ENCODE results near the gene PRKAB2. TPM values are rescaled to one million over a fixed set of nuclear protein-coding genes. Genes with fewer than 3 reads are reported as not detected.

PRKAB2 gene
- total RNA-seq, 1 donor from 2014 or later, result 49.0 TPM

- H3K4me3 ChIP-seq (ENCODE audit: insufficient read depth, low read depth, low read length), result no peak overlapping the region
- no peak overlapping the region for H2AFZ ChIP-seq (ENCODE audit: low read depth, low read length)
- Mint-ChIP-seq H3K4me1 (ENCODE audit: low read depth, unreplicated experiment) (no peaks in the 10 kb centered on the region), H3K9me3 (ENCODE audit: unreplicated experiment) (peaks cover 3% of the 10 kb centered on the region), H3K36me3 (ENCODE audit: low read depth, unreplicated experiment) (peaks cover 2% of the 10 kb centered on the region), H3K27ac (ENCODE audit: unreplicated experiment) (no peak overlapping the region), H3K4me3 (ENCODE audit: unreplicated experiment) (no peak overlapping the region), H3K27me3 (ENCODE audit: low read depth, unreplicated experiment) (peaks cover 12% of the 10 kb centered on the region)
- TF ChIP-seq, protein P1, sequence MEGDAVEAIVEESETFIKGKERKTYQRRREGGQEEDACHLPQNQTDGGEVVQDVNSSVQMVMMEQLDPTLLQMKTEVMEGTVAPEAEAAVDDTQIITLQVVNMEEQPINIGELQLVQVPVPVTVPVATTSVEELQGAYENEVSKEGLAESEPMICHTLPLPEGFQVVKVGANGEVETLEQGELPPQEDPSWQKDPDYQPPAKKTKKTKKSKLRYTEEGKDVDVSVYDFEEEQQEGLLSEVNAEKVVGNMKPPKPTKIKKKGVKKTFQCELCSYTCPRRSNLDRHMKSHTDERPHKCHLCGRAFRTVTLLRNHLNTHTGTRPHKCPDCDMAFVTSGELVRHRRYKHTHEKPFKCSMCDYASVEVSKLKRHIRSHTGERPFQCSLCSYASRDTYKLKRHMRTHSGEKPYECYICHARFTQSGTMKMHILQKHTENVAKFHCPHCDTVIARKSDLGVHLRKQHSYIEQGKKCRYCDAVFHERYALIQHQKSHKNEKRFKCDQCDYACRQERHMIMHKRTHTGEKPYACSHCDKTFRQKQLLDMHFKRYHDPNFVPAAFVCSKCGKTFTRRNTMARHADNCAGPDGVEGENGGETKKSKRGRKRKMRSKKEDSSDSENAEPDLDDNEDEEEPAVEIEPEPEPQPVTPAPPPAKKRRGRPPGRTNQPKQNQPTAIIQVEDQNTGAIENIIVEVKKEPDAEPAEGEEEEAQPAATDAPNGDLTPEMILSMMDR (IDR thresholded peaks at IDR 0.05; ENCODE audit: insufficient read depth, low read depth, low read length), result no peak
- TF ChIP-seq EZH2 (IDR thresholded peaks at IDR 0.05; ENCODE audit: insufficient read depth, low read length), result no peak
- H3K27ac ChIP-seq (ENCODE audit: low read depth, low read length), result no peak overlapping the region
- no peak overlapping the region for H3K4me2 ChIP-seq (ENCODE audit: low read length)
- H3K9me3 ChIP-seq (ENCODE audit: insufficient read depth, low read depth, low read length), result no peaks in the 10 kb centered on the region
- no peaks in the 10 kb centered on the region for H3K36me3 ChIP-seq (ENCODE audit: insufficient read depth, low read length)
- H3K9ac ChIP-seq (ENCODE audit: low read length), result no peak overlapping the region
- no peaks in the 10 kb centered on the region for H3K4me1 ChIP-seq (ENCODE audit: insufficient read depth, low read length)
- DNase-seq (ENCODE audit: low read depth), result no peak
- no peak for FAIRE-seq
- no peaks in the 10 kb centered on the region for H3K27me3 ChIP-seq (ENCODE audit: insufficient read depth, low read length)
- H4K20me1 ChIP-seq (ENCODE audit: insufficient read depth, low read length), result no peaks in the 10 kb centered on the region
- no peaks in the 10 kb centered on the region for H3K79me2 ChIP-seq (ENCODE audit: insufficient read depth, low read length)
These were observed 60.7 kb downstream of the PRKAB2 start for GRCh38 chr1:147111381-147112130.

GRCh38 chr1:147110872-147111271, 61.4 kb downstream of the PRKAB2 start:
- no peaks in the 10 kb centered on the region for H3K27me3 ChIP-seq (ENCODE audit: insufficient read depth, low read length)
- TF ChIP-seq EZH2 (IDR thresholded peaks at IDR 0.05; ENCODE audit: insufficient read depth, low read length), result no peak
- TF ChIP-seq, protein P1 (IDR thresholded peaks at IDR 0.05; ENCODE audit: insufficient read depth, low read depth, low read length), result no peak
- H3K4me1 ChIP-seq (ENCODE audit: insufficient read depth, low read length), result no peaks in the 10 kb centered on the region
- no peak for DNase-seq (ENCODE audit: low read depth)
- H3K4me2 ChIP-seq (ENCODE audit: low read length), result no peak overlapping the region
- H3K27ac ChIP-seq (ENCODE audit: low read depth, low read length), result no peak overlapping the region
- H2AFZ ChIP-seq (ENCODE audit: low read depth, low read length), result no peak overlapping the region
- H3K27ac Mint-ChIP-seq (ENCODE audit: unreplicated experiment), result no peak overlapping the region
- H3K27me3 Mint-ChIP-seq (ENCODE audit: low read depth, unreplicated experiment), result peaks cover 14% of the 10 kb centered on the region
- H3K4me3 Mint-ChIP-seq (ENCODE audit: unreplicated experiment), result no peak overlapping the region
- no peaks in the 10 kb centered on the region for H3K79me2 ChIP-seq (ENCODE audit: insufficient read depth, low read length)
- H3K36me3 ChIP-seq (ENCODE audit: insufficient read depth, low read length), result no peaks in the 10 kb centered on the region
- H3K9me3 Mint-ChIP-seq (ENCODE audit: unreplicated experiment), result peaks cover 3% of the 10 kb centered on the region
- H3K36me3 Mint-ChIP-seq (ENCODE audit: low read depth, unreplicated experiment), result peaks cover 2% of the 10 kb centered on the region
- H3K9ac ChIP-seq (ENCODE audit: low read length), result no peak overlapping the region
- FAIRE-seq, result no peak
- no peak overlapping the region for H3K4me3 ChIP-seq (ENCODE audit: insufficient read depth, low read depth, low read length)
- H3K4me1 Mint-ChIP-seq (ENCODE audit: low read depth, unreplicated experiment), result no peaks in the 10 kb centered on the region
- no peaks in the 10 kb centered on the region for H4K20me1 ChIP-seq (ENCODE audit: insufficient read depth, low read length)
- H3K9me3 ChIP-seq (ENCODE audit: insufficient read depth, low read depth, low read length), result no peaks in the 10 kb centered on the region

DNA sequence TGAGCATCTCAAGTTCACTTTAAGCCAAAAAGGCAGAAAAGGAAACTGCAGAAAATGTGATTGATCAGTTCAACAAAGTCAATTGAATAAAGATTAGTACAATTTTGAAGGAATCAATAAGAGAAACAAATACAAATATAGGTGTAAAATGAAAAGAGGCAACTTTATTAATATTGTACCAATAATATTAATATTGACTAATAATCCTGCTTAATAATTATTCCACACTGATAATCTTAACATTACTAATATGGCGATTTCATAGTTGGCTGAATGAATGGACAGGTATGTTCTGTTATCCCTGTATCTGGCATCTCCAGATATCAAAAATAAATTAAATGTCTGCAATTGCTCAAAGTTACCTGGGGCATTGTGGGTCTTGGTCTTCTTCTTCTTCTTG, 61.8 kb downstream of the PRKAB2 start:
- no peak for FAIRE-seq
- TF ChIP-seq EZH2 (IDR thresholded peaks at IDR 0.05; ENCODE audit: insufficient read depth, low read length), result no peak
- TF ChIP-seq, protein P1 (IDR thresholded peaks at IDR 0.05; ENCODE audit: insufficient read depth, low read depth, low read length), result no peak
- H3K36me3 ChIP-seq (ENCODE audit: insufficient read depth, low read length), result no peaks in the 10 kb centered on the region

More for the DNA sequence above, 61.8 kb downstream of the PRKAB2 start:
- no peak for DNase-seq (ENCODE audit: low read depth)
- no peak overlapping the region for H3K9ac ChIP-seq (ENCODE audit: low read length)
- peaks cover 2% of the 10 kb centered on the region for H3K36me3 Mint-ChIP-seq (ENCODE audit: low read depth, unreplicated experiment)
- no peaks in the 10 kb centered on the region for H4K20me1 ChIP-seq (ENCODE audit: insufficient read depth, low read length)
- H3K27ac ChIP-seq (ENCODE audit: low read depth, low read length), result no peak overlapping the region
- H3K27ac Mint-ChIP-seq (ENCODE audit: unreplicated experiment), result no peak overlapping the region
- H3K4me3 ChIP-seq (ENCODE audit: insufficient read depth, low read depth, low read length), result no peak overlapping the region
- H3K4me2 ChIP-seq (ENCODE audit: low read length), result no peak overlapping the region
- H3K27me3 ChIP-seq (ENCODE audit: insufficient read depth, low read length), result no peaks in the 10 kb centered on the region
- no peaks in the 10 kb centered on the region for H3K4me1 Mint-ChIP-seq (ENCODE audit: low read depth, unreplicated experiment)
- H3K27me3 Mint-ChIP-seq (ENCODE audit: low read depth, unreplicated experiment), result peaks cover 14% of the 10 kb centered on the region
- no peaks in the 10 kb centered on the region for H3K4me1 ChIP-seq (ENCODE audit: insufficient read depth, low read length)
- H3K4me3 Mint-ChIP-seq (ENCODE audit: unreplicated experiment), result no peak overlapping the region
- peaks cover 3% of the 10 kb centered on the region for H3K9me3 Mint-ChIP-seq (ENCODE audit: unreplicated experiment)
- no peak overlapping the region for H2AFZ ChIP-seq (ENCODE audit: low read depth, low read length)
- no peaks in the 10 kb centered on the region for H3K9me3 ChIP-seq (ENCODE audit: insufficient read depth, low read depth, low read length)
- H3K79me2 ChIP-seq (ENCODE audit: insufficient read depth, low read length), result no peaks in the 10 kb centered on the region

Data from astrocyte (in vitro differentiated cells and primary cell).